HG03039 (cell line): ENCODE measurements around the gene SGSM1.
"Not testable (repeated sequence)": the region's sequence is repeated elsewhere in the genome, so short reads cannot be mapped to it uniquely, and the experiment has no call there.

Experiments used
- ATAC-seq: cut with Tn5 transposase; IDR thresholded peaks from one replicate; pipeline ENCODE4 v1.9.1; 2021; ENCODE audit warnings: mild to moderate bottlenecking, moderate library complexity; ENCODE audit not compliant: unreplicated experiment

SGSM1 gene

DNA sequence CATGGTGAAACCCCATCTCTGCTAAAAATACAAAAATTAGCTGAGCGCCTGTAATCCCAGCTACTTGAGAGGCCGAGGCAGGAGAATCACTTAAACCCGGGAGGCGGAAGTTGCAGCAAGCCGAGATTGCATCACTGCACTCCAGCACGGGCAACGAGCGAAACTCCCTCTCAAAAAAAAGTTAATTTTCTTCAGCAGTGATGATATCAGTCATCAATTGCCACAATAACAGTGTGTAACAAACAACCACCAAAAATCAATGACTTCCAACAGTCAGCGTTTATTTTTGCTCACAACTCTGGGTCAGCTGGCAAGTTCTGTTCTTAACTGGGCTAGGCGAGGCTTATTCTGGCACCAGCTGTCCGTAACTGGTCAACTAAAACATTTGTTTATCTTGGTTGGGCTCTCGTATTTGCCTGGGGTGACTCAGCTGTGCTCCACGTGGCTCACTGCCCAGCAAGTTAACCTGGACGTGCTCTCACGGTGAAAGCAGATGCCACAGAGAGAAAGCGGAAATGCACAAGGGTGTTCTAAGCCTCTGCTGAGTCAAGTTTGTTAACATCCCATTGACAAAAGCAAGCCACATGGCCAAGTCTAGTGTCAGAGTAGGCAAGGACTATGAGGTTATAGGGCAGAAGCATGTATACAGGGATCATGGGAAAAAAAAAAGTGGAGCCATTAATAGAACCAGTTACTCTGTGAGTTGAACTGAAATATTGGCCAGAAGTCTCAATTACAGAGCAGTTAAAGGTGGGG, 88.4 kb downstream of the SGSM1 start:
- ATAC-seq, result no peak

DNA sequence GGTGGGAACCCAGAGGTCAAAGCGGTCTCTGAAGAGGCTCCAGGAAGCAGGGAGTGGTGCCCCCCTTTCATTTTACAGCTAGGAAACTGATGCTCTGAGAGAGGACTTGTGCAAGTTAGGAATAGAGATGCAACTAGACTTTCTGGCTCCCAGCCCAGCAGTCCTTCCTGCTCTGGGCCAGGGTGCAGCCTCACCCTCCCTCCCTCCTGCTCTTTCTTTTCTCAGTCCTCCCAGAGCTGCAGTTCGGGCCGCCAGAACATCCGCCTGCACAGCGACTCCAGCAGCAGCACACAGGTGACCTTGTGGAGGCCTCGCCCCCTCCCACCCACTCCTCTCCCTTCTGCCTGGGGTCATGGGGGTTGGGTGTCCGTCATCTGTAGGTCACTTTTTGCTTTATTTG, 89.0 kb downstream of the SGSM1 start:
- no peak for ATAC-seq

DNA sequence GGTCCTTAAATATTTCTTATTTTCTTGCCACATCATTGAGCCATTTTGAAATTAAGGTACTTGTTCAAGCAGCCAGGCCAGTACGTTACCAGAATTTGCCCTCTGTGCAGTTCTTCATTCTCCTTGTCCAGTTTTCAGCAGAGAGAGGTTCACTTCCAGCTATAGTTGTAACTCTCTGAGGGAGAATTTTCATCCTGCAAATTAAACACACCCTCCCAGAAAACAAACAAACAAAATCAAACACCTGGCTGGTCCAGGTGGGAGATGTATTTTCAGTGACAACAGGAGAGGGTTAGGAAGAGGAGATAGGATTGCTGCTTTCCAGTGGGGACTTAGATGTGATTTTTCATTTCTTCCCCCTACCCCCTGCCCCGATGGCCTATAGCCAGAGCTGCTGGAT, 95.4 kb downstream of the SGSM1 start:
- no peak for ATAC-seq

DNA sequence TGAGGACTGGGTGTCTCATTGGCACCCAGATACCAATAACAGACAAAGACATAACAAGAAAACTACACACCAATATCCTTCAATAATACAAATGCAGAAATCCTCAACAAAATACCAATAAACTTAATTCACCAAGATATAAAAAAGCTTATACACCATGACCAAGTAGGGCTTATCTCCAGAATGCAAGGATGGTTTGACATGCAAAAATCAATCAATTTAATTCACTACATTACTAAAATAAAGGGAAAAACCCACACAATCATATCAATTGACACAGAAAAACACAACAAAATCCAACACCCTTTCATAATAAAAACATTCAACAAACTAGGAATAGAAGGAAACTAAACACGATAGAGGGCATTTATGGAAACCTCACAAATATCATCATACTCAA, 99.9 kb downstream of the SGSM1 start:
- ATAC-seq, result no peak

DNA sequence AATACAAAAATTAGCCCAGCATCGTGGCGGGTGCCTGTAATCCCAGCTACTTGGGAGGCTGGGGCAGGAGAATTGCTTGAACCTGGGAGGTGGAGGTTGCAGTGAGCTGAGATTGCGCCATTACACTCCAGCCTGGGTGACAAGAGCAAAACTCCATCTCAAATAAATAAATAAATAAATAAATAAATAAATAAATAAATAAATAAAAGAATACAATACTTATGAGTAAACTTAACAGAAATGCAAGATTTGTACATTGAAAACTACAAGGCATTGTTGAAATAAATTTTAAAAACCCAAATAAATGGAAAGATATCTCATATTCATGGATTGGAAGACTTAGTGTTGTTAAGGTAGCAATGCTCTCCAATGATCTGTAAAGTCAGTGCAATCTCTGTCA, 101.1 kb downstream of the SGSM1 start:
- not testable (repeated sequence) for ATAC-seq

DNA sequence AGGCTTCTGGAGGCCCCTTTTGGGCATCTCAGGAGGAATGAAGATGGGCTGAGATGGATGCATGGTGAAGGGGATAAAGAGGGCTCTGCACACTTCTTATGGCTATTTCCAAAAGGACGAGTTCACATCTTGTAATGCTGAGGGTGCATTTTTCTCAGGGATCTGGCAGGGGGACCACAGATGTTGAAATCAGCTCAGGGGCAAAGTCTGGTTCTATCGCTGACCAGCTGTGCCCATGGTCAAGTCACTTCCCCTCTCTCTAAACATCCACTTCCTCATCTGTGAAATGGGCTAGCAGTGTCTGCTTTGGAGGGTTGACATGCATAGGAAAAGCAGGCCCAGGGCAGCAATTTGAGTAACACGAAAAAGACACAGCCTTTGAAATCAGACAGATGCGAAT, 114.0 kb downstream of the SGSM1 start:
- ATAC-seq, result no peak

DNA sequence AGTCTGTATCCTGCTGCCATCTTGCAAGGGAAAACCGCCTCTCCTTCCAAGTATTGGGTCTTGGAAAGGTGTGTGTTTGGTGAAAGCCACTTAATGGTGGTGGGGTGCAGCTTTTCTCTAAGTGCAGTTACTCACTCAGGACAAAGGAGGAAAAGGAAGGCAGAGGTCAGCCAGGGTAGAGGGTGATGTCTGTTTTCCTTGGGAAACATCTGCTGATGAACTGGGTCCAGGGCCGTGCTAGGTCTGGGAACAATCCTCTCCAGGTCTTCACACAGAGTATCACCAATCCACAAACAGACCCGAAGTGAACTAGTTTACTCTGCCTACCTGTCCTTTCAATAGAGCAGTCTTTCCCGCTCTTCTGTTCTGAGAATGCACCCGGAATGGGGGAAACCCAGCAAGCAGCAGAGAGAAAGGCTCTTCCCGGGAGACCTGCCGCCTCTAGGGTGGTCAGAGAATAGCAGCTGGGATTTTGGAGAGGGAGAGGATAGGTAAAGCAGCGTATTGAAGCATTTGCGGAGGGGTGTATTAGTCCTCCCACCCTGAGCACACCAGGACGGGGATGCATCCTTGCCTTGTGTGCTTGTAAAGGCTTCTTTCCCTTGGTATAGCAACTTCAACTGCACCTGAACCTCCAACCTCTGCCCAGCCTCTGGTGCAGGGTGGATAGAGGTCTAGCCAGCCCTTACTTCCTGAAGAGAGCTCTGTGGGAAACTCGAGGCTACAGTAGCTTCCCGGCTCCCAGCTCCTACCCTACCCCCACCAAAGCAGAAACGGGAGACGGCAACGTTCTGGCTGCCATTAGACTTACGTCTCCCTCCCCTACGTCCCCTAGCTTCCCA, 119.8 kb downstream of the SGSM1 start:
- no peak for ATAC-seq

DNA sequence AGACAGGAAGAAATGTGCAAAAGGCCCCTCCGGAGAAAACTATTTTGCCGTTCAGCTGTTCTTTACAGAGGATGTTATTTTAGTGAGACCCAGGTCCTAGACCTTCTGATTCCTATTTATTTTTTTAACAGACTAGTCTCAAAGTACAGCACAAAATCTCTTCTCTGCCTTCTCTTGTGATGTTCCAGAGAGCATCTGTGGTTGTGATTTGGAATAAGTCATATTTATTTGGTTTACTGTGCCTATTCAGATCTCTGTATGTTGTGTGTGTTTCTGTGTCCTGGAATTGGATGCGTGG, 120.4 kb downstream of the SGSM1 start:
- no peak for ATAC-seq

DNA sequence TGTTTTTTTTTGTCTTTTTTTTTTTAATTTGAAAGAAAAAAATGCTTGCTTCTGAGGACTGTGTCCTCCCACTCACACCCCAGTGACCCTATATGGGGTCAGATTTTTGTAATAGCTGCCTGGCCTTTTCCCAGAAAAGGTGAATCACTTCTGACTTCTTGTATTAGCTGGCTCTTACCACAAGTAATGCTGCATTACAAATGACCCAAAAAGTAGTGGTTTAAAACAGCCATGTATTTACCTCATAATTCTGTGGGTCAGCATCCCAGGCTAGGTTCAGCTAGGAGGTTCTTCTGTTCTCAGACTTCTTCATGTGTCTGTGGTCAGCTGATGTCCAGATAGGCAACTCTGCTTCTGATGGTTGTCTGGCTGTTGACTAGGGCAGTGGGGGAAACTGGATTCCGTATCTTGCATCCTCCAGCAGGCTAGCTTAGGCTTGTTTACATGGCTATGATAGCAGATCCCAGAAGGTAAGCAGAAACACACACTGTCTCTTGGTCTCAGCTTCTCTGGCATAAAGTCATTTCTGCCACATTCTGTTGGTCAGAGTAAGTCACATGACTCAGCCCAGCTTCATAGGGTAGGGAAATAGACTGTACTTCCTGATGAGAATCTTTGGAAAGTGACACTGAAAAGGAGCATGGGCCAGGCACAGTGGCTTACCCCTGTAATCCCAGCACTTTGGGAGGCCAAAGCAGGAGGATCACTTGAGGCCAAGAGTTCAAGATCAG, 121.0 kb downstream of the SGSM1 start:
- no peak for ATAC-seq

DNA sequence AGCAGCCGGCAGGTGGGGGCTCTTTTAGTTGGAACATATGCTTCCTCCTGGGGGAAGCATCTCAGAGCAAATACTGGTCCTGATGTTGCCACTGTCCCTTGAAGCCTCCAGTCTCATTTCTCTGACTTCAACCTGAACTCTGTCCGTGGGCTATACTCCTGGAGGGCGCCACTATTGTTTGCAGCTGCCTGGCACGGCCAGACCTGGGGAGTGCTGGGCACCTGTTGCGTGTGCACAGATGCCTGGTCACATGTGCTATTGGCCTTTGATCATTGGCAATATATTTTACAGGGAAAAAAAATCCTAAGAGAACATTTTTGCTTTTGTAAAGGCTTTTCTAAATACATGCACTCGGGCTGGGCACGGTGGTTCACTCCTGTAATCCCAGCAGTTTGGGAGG, 122.3 kb downstream of the SGSM1 start:
- ATAC-seq, result no peak

DNA sequence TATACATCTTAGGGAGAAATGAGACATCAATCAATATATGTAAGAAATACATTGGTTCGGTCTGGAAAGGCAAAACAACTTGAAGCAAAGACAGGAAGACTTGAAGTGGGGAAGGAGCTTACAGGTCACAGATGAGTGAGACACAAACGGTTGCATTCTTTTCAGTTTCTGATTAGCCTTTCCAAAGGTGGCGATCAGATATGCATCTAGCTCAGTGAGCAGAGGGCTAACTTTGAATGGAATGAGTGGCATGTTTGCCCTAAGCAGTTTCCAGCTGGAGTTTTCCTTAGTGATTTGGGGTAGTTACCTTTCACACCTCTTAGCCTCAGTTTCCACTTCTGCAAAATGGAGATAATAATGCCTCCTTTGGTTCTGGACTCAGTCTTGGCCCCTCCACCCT, 124.7 kb downstream of the SGSM1 start:
- ATAC-seq, result no peak

DNA sequence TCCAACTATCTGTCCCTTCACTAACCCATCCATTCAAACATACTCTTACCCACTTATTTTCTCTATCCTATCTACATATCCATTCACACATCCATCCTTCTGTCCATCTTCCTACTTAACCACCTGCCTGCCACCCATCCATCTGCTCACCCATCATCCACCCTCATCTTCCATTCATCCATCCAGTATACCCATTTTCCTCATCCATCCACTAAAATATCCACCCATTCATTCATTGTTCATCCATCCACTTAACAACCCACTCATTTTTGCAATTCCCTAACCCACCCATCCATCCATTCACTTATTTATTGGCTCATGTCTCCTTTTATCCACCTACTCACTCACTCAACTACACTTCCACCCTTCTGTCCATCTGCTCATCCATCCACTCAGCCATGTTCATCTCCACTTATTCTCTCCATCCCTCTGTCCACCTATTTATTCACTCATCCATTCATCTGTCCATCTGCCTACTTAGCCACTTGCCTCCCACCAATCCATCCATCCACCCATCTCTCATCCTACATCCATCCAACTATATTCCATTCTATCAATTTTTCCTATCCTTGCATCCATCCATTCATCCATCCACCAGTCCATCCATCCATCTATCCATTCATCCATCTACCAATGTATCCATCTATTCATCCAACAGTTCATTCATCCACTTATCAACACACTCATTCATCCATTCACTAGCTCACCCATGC, 129.9 kb downstream of the SGSM1 start:
- no peak for ATAC-seq

DNA sequence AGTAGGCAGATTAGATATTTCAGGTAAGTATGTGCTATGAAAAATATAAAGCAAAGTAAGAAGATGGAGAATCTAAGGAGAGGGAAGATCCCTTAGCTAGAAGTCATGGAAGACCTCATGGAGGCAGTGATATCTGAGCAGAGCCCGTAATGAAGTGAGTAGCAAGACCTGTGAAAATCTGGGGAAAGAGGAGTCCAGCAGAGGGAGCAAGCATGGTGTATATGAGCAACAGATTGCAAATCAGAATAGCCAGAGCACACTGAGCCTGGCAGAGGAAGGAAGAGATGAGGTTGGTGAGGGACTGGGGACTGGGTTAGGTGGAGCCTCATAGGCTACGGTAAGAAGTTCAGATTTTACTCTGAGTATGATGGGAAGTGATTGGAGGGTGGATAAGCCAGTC, 131.1 kb downstream of the SGSM1 start:
- ATAC-seq, result no peak

DNA sequence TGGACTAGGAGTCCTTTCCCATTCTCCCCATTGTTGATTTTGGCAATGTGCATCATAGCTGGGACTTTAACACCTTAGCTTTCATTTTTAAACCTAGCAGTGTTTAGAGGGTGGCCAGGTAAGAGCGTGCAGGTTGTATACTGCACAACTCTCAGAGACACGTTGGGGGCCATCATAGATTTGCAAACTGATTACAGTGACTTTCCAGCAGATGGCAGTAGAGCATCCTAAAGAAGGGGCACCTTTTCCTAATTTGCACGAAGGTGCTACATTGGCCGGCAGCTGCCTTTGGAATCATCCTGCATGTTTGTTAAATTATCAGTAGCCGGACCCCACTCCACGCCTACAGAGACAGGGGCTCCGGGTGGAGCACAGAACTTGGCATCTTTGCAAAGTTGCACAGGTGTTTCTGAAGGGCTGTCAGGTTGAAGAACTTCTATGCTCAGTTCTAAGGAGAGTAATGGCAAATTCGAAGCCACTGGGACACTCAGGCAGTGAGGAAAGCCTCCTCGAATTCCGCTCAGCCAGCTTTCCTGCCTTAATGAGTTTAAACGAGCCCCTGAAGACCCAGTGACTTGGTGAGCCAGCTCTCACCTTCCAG, 132.8 kb downstream of the SGSM1 start:
- no peak for ATAC-seq

DNA sequence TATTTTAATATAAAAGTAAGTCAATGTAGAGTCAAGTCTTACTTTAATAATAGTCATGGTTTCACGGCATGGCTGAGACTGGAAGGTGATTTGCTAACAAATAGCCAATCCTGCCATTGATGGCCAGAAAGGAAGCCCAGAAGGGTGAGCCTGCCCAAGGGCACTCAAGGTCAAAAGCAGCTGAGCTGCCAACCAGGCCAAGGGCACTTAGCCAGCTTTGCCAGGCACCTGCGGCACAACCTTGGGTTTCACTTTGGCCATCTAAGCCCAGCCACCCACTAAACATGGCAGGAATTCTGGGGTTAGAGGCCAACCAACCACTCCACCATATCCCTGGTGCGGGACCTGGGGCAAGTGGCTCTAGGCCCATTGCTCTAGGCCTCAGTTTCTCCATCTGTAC, 136.3 kb downstream of the SGSM1 start:
- no peak for ATAC-seq

DNA sequence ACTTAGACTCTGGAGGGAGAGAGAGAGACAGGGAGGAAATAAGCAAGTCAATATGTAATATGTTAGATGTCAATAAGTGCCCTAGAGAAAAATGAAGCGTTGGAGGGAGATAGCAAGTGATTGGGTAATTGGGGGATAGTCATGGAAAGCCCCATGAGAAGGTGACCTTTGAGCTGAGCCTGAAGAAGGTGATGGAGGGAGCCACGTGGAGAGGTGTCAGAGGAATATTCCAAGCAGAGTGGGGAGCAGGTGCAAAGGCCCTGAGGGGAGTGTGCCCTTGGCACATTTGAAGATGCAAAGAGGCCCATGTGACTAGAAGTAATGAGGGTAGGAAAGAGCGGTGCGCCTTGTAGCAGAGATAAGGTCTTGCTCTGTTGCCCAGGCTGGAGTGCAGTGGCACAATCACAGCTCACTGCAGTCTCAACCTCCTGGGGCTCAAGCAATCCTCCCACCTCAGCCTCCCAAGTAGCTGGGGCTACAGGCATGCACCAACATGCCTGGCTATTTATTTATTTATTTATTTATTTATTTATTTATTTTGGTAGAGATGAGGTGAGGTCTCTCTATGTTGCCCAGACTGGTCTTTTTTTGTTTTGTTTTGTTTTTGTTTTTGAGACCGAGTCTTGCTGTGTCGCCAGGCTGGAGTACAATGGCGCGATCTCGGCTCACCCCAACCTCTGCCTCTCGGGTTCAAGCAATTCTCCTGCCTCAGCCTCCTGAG, 138.4 kb downstream of the SGSM1 start:
- no peak for ATAC-seq

DNA sequence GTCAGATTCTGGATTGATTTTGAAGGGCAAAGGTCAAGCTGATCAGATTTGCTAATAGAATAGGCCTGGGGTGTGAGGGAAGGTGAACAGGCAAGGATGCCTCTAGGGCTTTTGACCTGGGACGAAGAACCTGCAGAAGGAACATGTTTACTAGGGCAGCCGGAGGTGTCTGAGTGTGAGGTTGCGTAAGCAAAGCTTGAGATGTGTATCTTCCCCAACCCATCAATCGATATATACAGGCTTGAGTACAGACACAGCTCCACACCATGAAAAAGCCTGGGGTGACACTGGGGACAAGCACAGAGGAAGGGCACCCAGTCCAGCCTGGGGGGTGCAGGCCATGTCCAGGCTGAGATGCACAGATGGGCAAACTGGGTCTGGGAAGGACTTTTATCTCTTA, 139.4 kb downstream of the SGSM1 start:
- no peak for ATAC-seq

DNA sequence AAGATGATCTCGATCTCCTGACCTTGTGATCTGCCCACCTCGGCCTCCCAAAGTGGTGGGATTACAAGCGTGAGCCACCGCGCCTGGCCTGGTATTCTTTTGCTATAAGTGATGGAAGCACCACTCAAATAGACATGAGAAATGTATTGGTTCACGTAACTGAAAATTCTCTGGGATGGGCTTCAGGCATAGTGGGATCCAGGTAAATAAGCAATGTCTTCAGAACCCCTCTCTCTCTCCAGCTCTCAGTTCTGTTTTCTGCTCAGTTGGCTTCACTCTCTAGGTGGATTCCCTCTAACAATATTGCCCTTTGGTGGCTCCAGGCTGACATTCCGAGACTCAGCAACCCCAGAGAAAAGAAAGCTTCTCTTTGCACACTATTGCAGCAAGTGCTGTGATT, 141.4 kb downstream of the SGSM1 start:
- no peak for ATAC-seq

DNA sequence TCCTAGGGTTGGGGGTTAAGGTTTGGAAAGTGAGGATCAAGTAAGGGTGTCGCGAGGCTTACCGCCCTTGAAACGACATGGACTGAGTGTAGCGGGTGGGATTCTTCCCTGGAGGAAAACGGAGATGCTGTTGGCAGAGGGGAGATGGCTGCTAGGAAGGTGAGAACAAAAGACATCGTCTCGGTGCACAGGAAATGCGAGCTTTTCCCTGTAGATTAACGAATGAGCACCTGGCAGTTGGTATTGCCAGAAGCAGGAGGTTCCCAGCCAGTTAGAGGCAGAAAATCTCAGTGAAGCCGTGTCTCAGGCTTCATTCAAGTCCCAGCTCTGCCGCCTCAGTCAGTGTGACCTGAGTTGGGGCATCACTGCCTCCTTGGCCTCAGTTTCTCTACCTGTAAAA, 141.9 kb downstream of the SGSM1 start:
- ATAC-seq, result no peak
